CD14-positive monocyte (primary cell): ENCODE results near the gene ALAS1. TPM values are rescaled to one million over a fixed set of nuclear protein-coding genes. Genes with fewer than 3 reads are reported as not detected.

ENCODE experiments used
- DNase-seq, 3 donors: peaks; one replicate each; pipeline ENCODE4 v3.0.0-alpha.2; 2011 to 2022
- H2AFZ ChIP-seq: 2 replicates; pipeline ENCODE4 v1.6.0; 2012; ENCODE audit warnings: mild to moderate bottlenecking, low read depth, low read length, inconsistent platforms; ENCODE audit not compliant: insufficient read depth, poor library complexity, severe bottlenecking
- H3K27ac ChIP-seq, 2 donors: 1 replicate in 1 of 2; 2 replicates in 1 of 2; pipeline ENCODE4 v1.5.1; 2012 to 2013; ENCODE audit warnings: low read length in 2 of 2, control low read depth in 1 of 2, inconsistent platforms in 1 of 2, low read depth in 1 of 2, mild to moderate bottlenecking in 1 of 2
- H3K27me3 ChIP-seq, 2 donors: one replicate each; pipeline versions ENCODE4 v1.6.0 to v1.6.1; 2011 to 2013; ENCODE audit warnings: low read length in 2 of 2; ENCODE audit not compliant: control insufficient read depth in 2 of 2, insufficient read depth in 2 of 2
- H3K36me3 ChIP-seq, 2 donors: replicated peaks in 1 of 2; 1 replicate in 1 of 2; 2 replicates in 1 of 2; pipeline versions ENCODE4 v1.5.1 to v1.6.1; 2012 to 2013; ENCODE audit warnings: low read length in 2 of 2, control low read depth in 1 of 2, inconsistent platforms in 1 of 2, mild to moderate bottlenecking in 1 of 2; ENCODE audit not compliant: insufficient read depth in 2 of 2, control insufficient read depth in 1 of 2
- H3K4me1 ChIP-seq, 2 donors: 1 replicate in 1 of 2; 2 replicates in 1 of 2; pipeline versions ENCODE4 v1.5.1 to v1.6.1; 2012 to 2013; ENCODE audit warnings: low read length in 2 of 2, control low read depth in 1 of 2, inconsistent platforms in 1 of 2, mild to moderate bottlenecking in 1 of 2, moderate library complexity in 1 of 2; ENCODE audit not compliant: insufficient read depth in 2 of 2, control insufficient read depth in 1 of 2
- H3K4me2 ChIP-seq: replicated peaks from 2 replicates; pipeline ENCODE3; 2012; ENCODE audit warnings: low read length, moderate library complexity, mild to moderate bottlenecking; ENCODE audit not compliant: poor library complexity, severe bottlenecking; ENCODE audit errors: extremely low read depth
- H3K4me3 ChIP-seq, 3 experiments: fragments of 200-600 bp in 1 of 3; sonication (generic) in 1 of 3; replicated peaks in 1 of 3; 1 replicate in 2 of 3; 2 replicates in 1 of 3; pipeline ENCODE4 v1.5.1; 2011 to 2013; ENCODE audit warnings: low read length in 3 of 3, mild to moderate bottlenecking in 3 of 3, control low read depth in 2 of 3, low read depth in 2 of 3, inconsistent platforms in 1 of 3, moderate library complexity in 1 of 3
- H3K79me2 ChIP-seq: 2 replicates; pipeline ENCODE4 v1.6.0; 2012; ENCODE audit warnings: mild to moderate bottlenecking, control low read depth, inconsistent platforms, low read length, moderate library complexity; ENCODE audit not compliant: insufficient read depth
- H3K9ac ChIP-seq: 2 replicates; pipeline ENCODE4 v1.6.0; 2017; ENCODE audit warnings: low read length, mild to moderate bottlenecking; ENCODE audit not compliant: insufficient read depth, poor library complexity, severe bottlenecking
- H3K9me3 ChIP-seq, 2 donors: replicated peaks in 1 of 2; 1 replicate in 1 of 2; 2 replicates in 1 of 2; pipeline versions ENCODE4 v1.5.1 to v1.6.1; 2012 to 2013; ENCODE audit warnings: low read length in 2 of 2, control low read depth in 1 of 2; ENCODE audit not compliant: control insufficient read depth in 1 of 2, insufficient read depth in 1 of 2
- H4K20me1 ChIP-seq: 2 replicates; pipeline ENCODE4 v1.6.0; 2012; ENCODE audit warnings: mild to moderate bottlenecking, low read length, control low read depth, moderate library complexity; ENCODE audit not compliant: insufficient read depth
- H3K27ac Mint-ChIP-seq, 7 donors: one replicate each; pipeline ENCODE4 v1.8.0; 2020; ENCODE audit warnings: mild to moderate bottlenecking in 7 of 7, mixed read lengths in 7 of 7, moderate library complexity in 6 of 7, inconsistent platforms in 2 of 7
- H3K27me3 Mint-ChIP-seq, 3 donors: one replicate each; pipeline ENCODE4 v1.8.0; 2021 to 2022; ENCODE audit warnings: low read depth in 3 of 3, mild to moderate bottlenecking in 3 of 3, mixed read lengths in 3 of 3, moderate library complexity in 3 of 3, inconsistent platforms in 1 of 3
- H3K36me3 Mint-ChIP-seq, 2 donors: one replicate each; pipeline ENCODE4 v1.8.0; 2020; ENCODE audit warnings: mixed read lengths in 2 of 2, inconsistent platforms in 1 of 2, mild to moderate bottlenecking in 1 of 2
- H3K4me1 Mint-ChIP-seq: one replicate; pipeline ENCODE4 v1.8.0; 2020; ENCODE audit warnings: mild to moderate bottlenecking, mixed read lengths
- H3K4me3 Mint-ChIP-seq, 2 donors: one replicate each; pipeline ENCODE4 v1.8.0; 2020; ENCODE audit warnings: mild to moderate bottlenecking in 2 of 2, mixed read lengths in 2 of 2, moderate library complexity in 1 of 2
- H3K9me3 Mint-ChIP-seq, 7 donors: one replicate each; pipeline ENCODE4 v1.8.0; 2020 to 2022; ENCODE audit warnings: mixed read lengths in 7 of 7, mild to moderate bottlenecking in 6 of 7, moderate library complexity in 6 of 7, inconsistent platforms in 2 of 7
- WGBS: methylation state at CpG from one replicate; pipeline ENCODE4 v1.1.5; 2013; ENCODE audit warnings: missing lambda C conversion rate; ENCODE audit not compliant: insufficient coverage; 5-methylcytosine and 5-hydroxymethylcytosine counted together
- intact Hi-C, 2 donors: fragments of 100-400 bp; cut with micrococcal nuclease; formaldehyde crosslinking; loops; one replicate each; pipeline versions ENCODE4 v1.15.0 to v1.15.1; 2023
- polyA plus RNA-seq, 3 donors: library from polyadenylated mRNA; depleted of rRNA in 1 of 3; unstranded in 2 of 3; stranded (reverse) in 1 of 3; fragments of 300-500 nt in 2 of 3; fragments of >200 nt in 1 of 3; fragmentation: Illumina TruSeq in 2 of 3; gene quantifications; 1 replicate in 2 of 3; 2 replicates in 1 of 3; pipeline ENCODE4 v1.2.3, GENCODE V29; 2012 to 2021
- TF ChIP-seq, protein P1 (sequence below): fragments of 200-600 bp; IDR thresholded peaks from one replicate; pipeline ENCODE4 v1.8.0; 2022; ENCODE audit warnings: antibody characterized with exemption, mild to moderate bottlenecking

Gene ALAS1
- polyA plus RNA-seq, 3 donors: 20.9 to 84.7 (median 38.7) TPM

DNA sequence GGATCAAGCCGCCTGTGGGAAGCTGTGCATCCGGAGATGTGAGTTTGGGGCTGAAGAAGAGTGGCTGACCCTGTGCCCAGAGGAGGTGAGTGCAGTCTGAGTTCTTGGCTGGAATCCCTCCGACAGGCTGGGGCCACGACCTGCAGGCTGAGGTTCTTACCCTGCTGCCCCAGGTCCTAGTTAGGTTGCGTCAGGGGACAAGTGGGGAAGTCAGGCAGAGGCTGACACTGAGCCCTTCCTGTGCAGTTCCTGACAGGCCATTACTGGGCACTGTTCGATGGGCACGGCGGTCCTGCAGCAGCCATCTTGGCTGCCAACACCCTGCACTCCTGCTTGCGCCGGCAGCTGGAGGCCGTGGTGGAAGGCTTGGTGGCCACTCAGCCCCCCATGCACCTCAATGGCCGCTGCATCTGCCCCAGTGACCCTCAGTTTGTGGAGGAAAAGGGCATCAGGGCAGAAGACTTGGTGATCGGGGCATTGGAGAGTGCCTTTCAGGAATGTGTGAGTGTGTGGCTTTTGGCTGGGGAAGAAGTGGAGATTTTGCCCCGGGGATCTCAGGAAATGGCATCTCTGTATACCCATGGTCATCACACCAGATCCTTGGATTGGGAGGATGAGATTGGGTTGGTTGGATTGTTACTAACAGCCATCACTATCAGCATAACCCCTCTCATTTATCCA, 48.9 kb downstream of the ALAS1 start:
- peaks cover 68% of the 10 kb centered on the region for H3K79me2 ChIP-seq
- Mint-ChIP-seq H3K4me1 (peaks cover 56% of the 10 kb centered on the region), H3K4me3 (peak overlapping the region; percentile 85 to 94), H3K9me3 (peaks cover 0 to 5% (median 0%) of the 10 kb centered on the region in 7 donors), H3K27ac (peak overlapping the region; percentile 91 to 100 (median 95)), H3K27me3 (no peaks in the 10 kb centered on the region), H3K36me3 (peaks cover 41 to 54% of the 10 kb centered on the region in 2 donors)
- intact Hi-C loops: no loop called here
- peak overlapping the region; percentile 84 for H3K9ac ChIP-seq
- peak overlapping the region; percentile 88 to 99 for H3K27ac ChIP-seq
- 41% methylated on average over 13 of the region's 14 CpGs for WGBS
- peak overlapping the region; percentile 19 for H2AFZ ChIP-seq
- H3K4me1 ChIP-seq: peaks cover 51 to 58% of the 10 kb centered on the region in 2 donors
- peak overlapping the region; percentile 48 to 74 (median 72) for H3K4me3 ChIP-seq
- no peaks in the 10 kb centered on the region for H3K27me3 ChIP-seq
- DNase-seq: peak; percentile 73 to 83 (median 82)
- H3K36me3 ChIP-seq: peaks cover 38 to 41% of the 10 kb centered on the region in 2 donors
- no peaks in the 10 kb centered on the region for H3K9me3 ChIP-seq
- H3K4me2 ChIP-seq: peak overlapping the region; percentile 79
- TF ChIP-seq, protein P1, sequence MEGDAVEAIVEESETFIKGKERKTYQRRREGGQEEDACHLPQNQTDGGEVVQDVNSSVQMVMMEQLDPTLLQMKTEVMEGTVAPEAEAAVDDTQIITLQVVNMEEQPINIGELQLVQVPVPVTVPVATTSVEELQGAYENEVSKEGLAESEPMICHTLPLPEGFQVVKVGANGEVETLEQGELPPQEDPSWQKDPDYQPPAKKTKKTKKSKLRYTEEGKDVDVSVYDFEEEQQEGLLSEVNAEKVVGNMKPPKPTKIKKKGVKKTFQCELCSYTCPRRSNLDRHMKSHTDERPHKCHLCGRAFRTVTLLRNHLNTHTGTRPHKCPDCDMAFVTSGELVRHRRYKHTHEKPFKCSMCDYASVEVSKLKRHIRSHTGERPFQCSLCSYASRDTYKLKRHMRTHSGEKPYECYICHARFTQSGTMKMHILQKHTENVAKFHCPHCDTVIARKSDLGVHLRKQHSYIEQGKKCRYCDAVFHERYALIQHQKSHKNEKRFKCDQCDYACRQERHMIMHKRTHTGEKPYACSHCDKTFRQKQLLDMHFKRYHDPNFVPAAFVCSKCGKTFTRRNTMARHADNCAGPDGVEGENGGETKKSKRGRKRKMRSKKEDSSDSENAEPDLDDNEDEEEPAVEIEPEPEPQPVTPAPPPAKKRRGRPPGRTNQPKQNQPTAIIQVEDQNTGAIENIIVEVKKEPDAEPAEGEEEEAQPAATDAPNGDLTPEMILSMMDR: no peak
- H4K20me1 ChIP-seq: peaks cover 36% of the 10 kb centered on the region

DNA sequence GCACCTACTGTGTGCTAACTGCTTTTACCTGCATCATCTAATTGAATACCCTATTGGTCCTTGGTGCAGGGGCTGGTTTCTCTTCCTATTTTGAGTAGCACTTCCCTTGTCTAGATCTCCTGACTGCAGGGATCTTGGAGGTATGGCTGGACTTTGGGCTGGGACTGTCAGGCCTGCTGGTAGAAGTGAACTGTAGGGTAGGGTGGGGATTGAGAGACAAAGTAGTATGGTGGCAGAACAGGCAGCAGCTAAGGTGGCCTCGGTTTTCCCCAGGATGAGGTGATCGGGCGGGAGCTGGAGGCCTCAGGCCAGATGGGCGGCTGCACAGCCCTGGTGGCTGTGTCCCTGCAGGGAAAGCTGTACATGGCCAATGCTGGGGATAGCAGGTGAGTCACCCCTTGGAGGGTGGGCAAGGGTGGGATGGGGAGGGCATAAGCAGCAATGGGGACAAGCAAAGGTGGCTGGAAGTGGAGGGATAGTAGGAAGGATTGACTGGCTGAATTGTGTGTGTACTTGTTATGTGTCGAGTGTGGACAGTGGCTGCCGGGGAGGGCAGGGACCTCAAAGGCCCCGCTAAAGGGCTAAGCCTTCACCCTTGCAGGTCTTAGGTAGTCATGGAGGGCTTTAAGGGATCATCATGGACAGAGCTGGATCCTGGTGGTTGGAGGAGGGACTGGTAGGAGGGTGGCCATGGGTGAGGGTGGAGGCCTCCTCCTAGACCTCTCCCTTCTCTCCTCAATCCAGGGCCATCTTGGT, 49.6 kb downstream of the ALAS1 start:
- H3K9me3 ChIP-seq: no peaks in the 10 kb centered on the region
- DNase-seq: peak in 1 of 3 donors; percentile 39
- H2AFZ ChIP-seq: no peak overlapping the region
- Mint-ChIP-seq H3K4me1 (peaks cover 58% of the 10 kb centered on the region), H3K27ac (peak overlapping the region; percentile 91 to 100 (median 95)), H3K9me3 (peaks cover 0 to 5% (median 0%) of the 10 kb centered on the region in 7 donors), H3K27me3 (no peaks in the 10 kb centered on the region), H3K4me3 (peak overlapping the region; percentile 85 to 94), H3K36me3 (peaks cover 47 to 61% of the 10 kb centered on the region in 2 donors)
- peaks cover 53 to 61% of the 10 kb centered on the region in 2 donors for H3K4me1 ChIP-seq
- peaks cover 42 to 48% of the 10 kb centered on the region in 2 donors for H3K36me3 ChIP-seq
- H4K20me1 ChIP-seq: peaks cover 42% of the 10 kb centered on the region
- H3K27me3 ChIP-seq: no peaks in the 10 kb centered on the region
- H3K27ac ChIP-seq: peak overlapping the region; percentile 88 to 99
- WGBS: 87% methylated on average over 7 of the region's 7 CpGs
- no peak overlapping the region for H3K9ac ChIP-seq
- peaks cover 71% of the 10 kb centered on the region for H3K79me2 ChIP-seq
- H3K4me3 ChIP-seq: peak overlapping the region; percentile 48 to 74 (median 72)
- peak overlapping the region; percentile 79 for H3K4me2 ChIP-seq
- TF ChIP-seq, protein P1: no peak
- intact Hi-C loops: no loop called here
